Mucosa of rectum (tissue), 2 donors: ENCODE results near the gene ACTL7A.

Source experiments
- H3K27ac ChIP-seq, 2 donors: one replicate each; pipeline ENCODE4 v1.7.0; 2013; ENCODE audit warnings: inconsistent platforms in 2 of 2, low read depth in 2 of 2, low read length in 2 of 2
- H3K27me3 ChIP-seq, 2 donors: one replicate each; pipeline ENCODE4 v1.7.0; 2013; ENCODE audit warnings: low read length in 2 of 2; ENCODE audit not compliant: control insufficient read depth in 2 of 2, insufficient read depth in 2 of 2
- H3K36me3 ChIP-seq, 2 donors: one replicate each; pipeline ENCODE4 v1.7.0; 2013; ENCODE audit warnings: low read length in 2 of 2; ENCODE audit not compliant: control insufficient read depth in 2 of 2, insufficient read depth in 2 of 2
- H3K4me1 ChIP-seq, 2 donors: one replicate each; pipeline ENCODE4 v1.7.0; 2013; ENCODE audit warnings: low read length in 2 of 2, mild to moderate bottlenecking in 1 of 2; ENCODE audit not compliant: control insufficient read depth in 2 of 2, insufficient read depth in 2 of 2
- H3K4me3 ChIP-seq, 2 donors: one replicate each; pipeline ENCODE4 v1.7.0; 2013; ENCODE audit warnings: low read length in 2 of 2
- H3K9ac ChIP-seq, 2 donors: one replicate each; pipeline ENCODE4 v1.7.0; 2013; ENCODE audit warnings: low read length in 2 of 2, low read depth in 1 of 2, mild to moderate bottlenecking in 1 of 2
- H3K9me3 ChIP-seq, 2 donors: one replicate each; pipeline ENCODE4 v1.7.0; 2013; ENCODE audit warnings: low read length in 2 of 2; ENCODE audit not compliant: control insufficient read depth in 2 of 2
- donor health status: healthy.
- donor health status: Normal muscosa, but diverticular disease.

Gene ACTL7A

GRCh38 chr9:108861997-108862396 is at the start of gene ACTL7A:
Gene ACTL7A (plus strand): TSS chr9:108862266. CDS start chr9:108862323, 57 bp downstream.
- Histone ChIP-seq H3K36me3 (no peaks in the 10 kb centered on the region), H3K27ac (no peak within 1 kb of the TSS), H3K27me3 (no peaks in the 10 kb centered on the region), H3K4me3 (no peak within 1 kb of the TSS), H3K9me3 (no peaks in the 10 kb centered on the region), H3K9ac (no peak within 1 kb of the TSS), H3K4me1 (peaks cover 0 to 2% of the 10 kb centered on the region in 2 donors)

GRCh38 chr9:108812396-108813025 is 49.6 kb upstream of the ACTL7A start:
- H3K4me3 ChIP-seq = no peak overlapping the region
- H3K27ac ChIP-seq = no peak overlapping the region
- H3K27me3 ChIP-seq = peaks cover 0 to 2% of the 10 kb centered on the region in 2 donors
- H3K36me3 ChIP-seq = no peaks in the 10 kb centered on the region
- no peaks in the 10 kb centered on the region for H3K9me3 ChIP-seq
- H3K9ac ChIP-seq = no peak overlapping the region
- H3K4me1 ChIP-seq = no peaks in the 10 kb centered on the region

DNA sequence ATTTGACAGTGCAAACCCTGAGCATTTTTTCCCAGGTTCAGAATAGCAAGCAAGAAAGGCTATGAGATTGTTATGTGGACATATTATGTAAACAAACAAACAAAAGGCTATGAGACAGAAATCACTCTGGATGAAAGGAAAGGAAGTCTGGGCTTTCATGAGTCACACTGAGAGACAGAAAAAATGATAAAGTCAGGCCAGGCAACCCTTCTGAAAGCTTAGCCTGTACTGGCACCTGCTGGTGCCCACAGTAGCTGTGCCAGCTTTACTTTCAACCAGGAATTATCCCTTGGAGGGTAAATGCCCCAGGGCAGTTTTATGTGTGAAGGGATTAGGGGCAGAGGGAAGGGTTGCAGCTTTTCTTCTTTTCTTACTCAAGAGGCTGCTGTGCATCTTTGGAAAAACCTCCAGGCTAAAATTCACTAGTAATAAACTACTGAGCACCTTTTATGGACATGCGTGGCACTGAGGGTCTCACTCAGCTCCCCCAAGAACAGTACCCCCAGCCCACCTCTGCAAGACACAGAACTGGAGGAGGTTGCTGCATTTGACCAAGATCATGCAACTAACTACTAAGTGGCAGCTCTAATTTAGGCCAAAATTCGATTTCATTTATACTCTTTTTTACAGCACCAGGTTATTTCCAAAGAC is 48.0 kb upstream of the ACTL7A start:
- H3K9me3 ChIP-seq = no peaks in the 10 kb centered on the region
- peaks cover 0 to 2% of the 10 kb centered on the region in 2 donors for H3K27me3 ChIP-seq
- H3K27ac ChIP-seq = no peak overlapping the region
- H3K4me3 ChIP-seq = no peak overlapping the region
- H3K9ac ChIP-seq = no peak overlapping the region
- H3K36me3 ChIP-seq = no peaks in the 10 kb centered on the region
- no peaks in the 10 kb centered on the region for H3K4me1 ChIP-seq

DNA sequence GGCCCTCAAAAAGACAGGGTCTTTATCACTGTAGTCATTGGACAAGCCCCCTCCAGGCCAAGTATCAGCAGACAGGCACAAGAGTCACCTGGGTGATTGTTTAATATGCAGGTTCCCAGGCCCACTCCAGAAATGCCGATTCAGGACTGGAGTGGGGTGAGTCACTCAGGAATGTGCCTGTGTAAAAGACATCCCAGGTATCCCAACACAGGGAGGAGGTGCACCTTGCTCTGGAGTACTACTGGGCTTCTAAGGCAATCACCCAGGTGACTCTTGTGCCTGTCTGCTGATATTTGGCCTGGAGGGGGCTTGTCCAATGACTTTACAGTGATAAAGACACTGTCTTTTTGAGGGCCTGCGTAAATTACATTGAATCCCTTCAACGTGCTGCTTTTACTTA is 46.9 kb upstream of the ACTL7A start:
- Histone ChIP-seq H3K9ac (no peak overlapping the region), H3K4me3 (no peak overlapping the region), H3K36me3 (no peaks in the 10 kb centered on the region), H3K4me1 (no peaks in the 10 kb centered on the region), H3K27me3 (peaks cover 0 to 2% of the 10 kb centered on the region in 2 donors), H3K27ac (no peak overlapping the region), H3K9me3 (no peaks in the 10 kb centered on the region)

- Histone ChIP-seq H3K36me3 (no peaks in the 10 kb centered on the region), H3K4me3 (no peak overlapping the region), H3K27ac (no peak overlapping the region), H3K9me3 (no peaks in the 10 kb centered on the region), H3K9ac (no peak overlapping the region), H3K4me1 (no peaks in the 10 kb centered on the region), H3K27me3 (no peaks in the 10 kb centered on the region)
Measured at GRCh38 chr9:108816037-108816436, 46.0 kb upstream of the ACTL7A start.

GRCh38 chr9:108823829-108824228 is 38.2 kb upstream of the ACTL7A start:
- no peaks in the 10 kb centered on the region for H3K4me1 ChIP-seq
- H3K9me3 ChIP-seq = peaks cover 0 to 3% of the 10 kb centered on the region in 2 donors
- no peak overlapping the region for H3K4me3 ChIP-seq
- no peak overlapping the region for H3K9ac ChIP-seq
- no peaks in the 10 kb centered on the region for H3K36me3 ChIP-seq
- no peaks in the 10 kb centered on the region for H3K27me3 ChIP-seq
- no peak overlapping the region for H3K27ac ChIP-seq

GRCh38 chr9:108830272-108830671 is 31.8 kb upstream of the ACTL7A start:
- Histone ChIP-seq H3K9me3 (no peaks in the 10 kb centered on the region), H3K4me3 (no peak overlapping the region), H3K36me3 (no peaks in the 10 kb centered on the region), H3K27me3 (no peaks in the 10 kb centered on the region), H3K4me1 (no peaks in the 10 kb centered on the region), H3K27ac (no peak overlapping the region), H3K9ac (no peak overlapping the region)

DNA sequence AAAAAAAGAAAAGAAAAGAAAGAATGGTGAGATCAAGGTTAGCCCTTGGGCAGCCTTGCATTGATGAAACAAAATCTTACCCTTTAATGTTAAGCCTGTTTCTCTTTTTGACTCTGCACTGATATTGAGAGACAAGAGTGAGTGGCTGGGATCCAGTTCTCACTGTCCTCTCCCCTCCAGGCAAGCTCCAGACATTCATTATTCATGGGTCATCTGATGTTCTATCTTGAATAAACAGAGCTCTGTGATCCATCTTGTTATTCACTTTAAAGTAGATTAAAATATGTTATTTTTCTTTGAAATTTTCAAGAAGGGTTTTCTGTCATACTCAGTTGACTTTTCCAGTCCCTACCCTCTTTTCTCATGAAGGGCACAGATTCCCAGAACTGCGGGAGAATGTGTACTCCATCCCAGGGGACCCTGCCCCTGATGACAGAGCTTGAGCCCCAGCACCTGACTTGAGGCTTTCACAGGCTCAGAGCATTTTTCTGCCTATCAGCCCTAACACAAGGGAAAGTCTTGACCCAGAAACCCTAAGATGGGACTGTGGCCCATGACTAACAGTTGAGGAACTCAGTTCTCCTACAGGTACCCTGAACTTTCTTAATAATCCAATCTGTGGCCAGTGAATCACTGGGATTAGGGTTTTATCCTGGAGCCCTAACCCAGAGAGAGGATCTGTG is 30.4 kb upstream of the ACTL7A start:
- Histone ChIP-seq H3K27ac (no peak overlapping the region), H3K36me3 (no peaks in the 10 kb centered on the region), H3K4me1 (no peaks in the 10 kb centered on the region), H3K4me3 (no peak overlapping the region), H3K27me3 (no peaks in the 10 kb centered on the region), H3K9ac (no peak overlapping the region), H3K9me3 (no peaks in the 10 kb centered on the region)

- H3K4me3 ChIP-seq = no peak overlapping the region
- no peaks in the 10 kb centered on the region for H3K9me3 ChIP-seq
- no peaks in the 10 kb centered on the region for H3K4me1 ChIP-seq
- H3K27me3 ChIP-seq = no peaks in the 10 kb centered on the region
- H3K27ac ChIP-seq = no peak overlapping the region
- H3K36me3 ChIP-seq = no peaks in the 10 kb centered on the region
- no peak overlapping the region for H3K9ac ChIP-seq
Measured at GRCh38 chr9:108832179-108832500, 29.9 kb upstream of the ACTL7A start.

GRCh38 chr9:108834959-108835665 is 27.0 kb upstream of the ACTL7A start:
- Histone ChIP-seq H3K4me1 (no peaks in the 10 kb centered on the region), H3K27ac (no peak overlapping the region), H3K4me3 (no peak overlapping the region), H3K9me3 (no peaks in the 10 kb centered on the region), H3K36me3 (no peaks in the 10 kb centered on the region), H3K27me3 (no peaks in the 10 kb centered on the region), H3K9ac (no peak overlapping the region)
